RWPE1 (cell line): ENCODE results near the gene FRAT2.

Source experiments
- CTCF ChIA-PET: fragments of 350-600 bp; sonication (Branson Sonifier 250); formaldehyde crosslinking; extraction: SDS; loops from one replicate; lab custom pipeline; 2021; lab: Yijun Ruan, JAX
- POLR2A ChIA-PET: fragments of 400-600 bp; formaldehyde crosslinking; extraction: SDS; loops from one replicate; lab custom pipeline; 2020; ENCODE audit warnings: antibody characterized with exemption; ENCODE audit not compliant: low non-redundant PET; lab: Yijun Ruan, JAX
- DNase-seq: peaks from one replicate; pipeline ENCODE4 v3.0.0; 2012; ENCODE audit warnings: low spot score
- H3K27ac ChIP-seq: fragments of 450-650 bp; 2 replicates; pipeline ENCODE4 v1.5.1; 2017
- TF ChIP-seq, protein P1 (sequence below): fragments of 450-650 bp; conservative IDR thresholded peaks from 2 replicates; pipeline ENCODE4 v1.5.1; 2017; ENCODE audit warnings: low read depth, mild to moderate bottlenecking

FRAT2 gene

DNA sequence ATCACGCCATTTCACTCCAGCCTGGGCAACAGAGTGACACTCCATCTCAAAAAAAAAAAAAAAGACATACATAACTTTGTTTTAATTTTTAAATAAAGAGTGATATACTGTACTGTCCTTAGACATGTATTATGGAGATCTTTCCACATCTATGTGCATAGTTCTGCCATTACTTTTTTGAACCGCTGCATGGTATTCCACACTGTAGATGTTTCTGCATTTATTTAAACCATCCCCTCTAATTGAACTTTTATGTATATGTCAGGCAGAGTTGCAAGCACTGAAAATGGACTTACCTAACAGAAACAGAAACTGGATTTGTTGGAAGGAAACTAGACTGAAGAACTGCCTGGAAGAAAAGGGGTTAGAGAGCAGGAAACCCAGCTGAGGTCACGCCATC, 33.5 kb downstream of the FRAT2 start:
- TF ChIP-seq, protein P1, sequence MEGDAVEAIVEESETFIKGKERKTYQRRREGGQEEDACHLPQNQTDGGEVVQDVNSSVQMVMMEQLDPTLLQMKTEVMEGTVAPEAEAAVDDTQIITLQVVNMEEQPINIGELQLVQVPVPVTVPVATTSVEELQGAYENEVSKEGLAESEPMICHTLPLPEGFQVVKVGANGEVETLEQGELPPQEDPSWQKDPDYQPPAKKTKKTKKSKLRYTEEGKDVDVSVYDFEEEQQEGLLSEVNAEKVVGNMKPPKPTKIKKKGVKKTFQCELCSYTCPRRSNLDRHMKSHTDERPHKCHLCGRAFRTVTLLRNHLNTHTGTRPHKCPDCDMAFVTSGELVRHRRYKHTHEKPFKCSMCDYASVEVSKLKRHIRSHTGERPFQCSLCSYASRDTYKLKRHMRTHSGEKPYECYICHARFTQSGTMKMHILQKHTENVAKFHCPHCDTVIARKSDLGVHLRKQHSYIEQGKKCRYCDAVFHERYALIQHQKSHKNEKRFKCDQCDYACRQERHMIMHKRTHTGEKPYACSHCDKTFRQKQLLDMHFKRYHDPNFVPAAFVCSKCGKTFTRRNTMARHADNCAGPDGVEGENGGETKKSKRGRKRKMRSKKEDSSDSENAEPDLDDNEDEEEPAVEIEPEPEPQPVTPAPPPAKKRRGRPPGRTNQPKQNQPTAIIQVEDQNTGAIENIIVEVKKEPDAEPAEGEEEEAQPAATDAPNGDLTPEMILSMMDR: no peak
- ChIA-PET POLR2A (no interaction called here), CTCF (no interaction called here)
- H3K27ac ChIP-seq: no peak overlapping the region
- no peak for DNase-seq

DNA sequence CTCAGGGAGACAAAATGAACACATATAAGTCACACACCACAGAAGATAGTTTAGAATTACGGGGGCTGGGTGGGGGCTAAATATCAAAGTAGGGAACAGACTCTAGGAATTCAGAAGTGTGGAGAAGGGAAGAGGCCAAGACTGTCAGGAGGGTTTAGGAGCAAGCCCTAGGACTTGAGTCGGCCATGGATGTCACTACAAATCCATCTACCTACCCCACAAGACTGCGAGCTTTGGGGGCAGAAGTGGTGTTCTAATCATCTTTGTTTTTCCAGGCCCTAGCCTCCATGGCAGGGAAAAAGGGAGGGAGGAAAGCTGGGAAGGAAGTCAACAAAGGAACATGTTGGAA, 36.3 kb downstream of the FRAT2 start:
- POLR2A ChIA-PET: interaction anchor here (0.6 kb wide), 1 partner anchor 105 kb away, joined by 3 read pairs; no protein-coding TSS in a partner anchor
- no peak for DNase-seq
- CTCF ChIA-PET: interaction anchor here (0.7 kb wide), 1 partner anchor 255 kb away, joined by 3 read pairs; no protein-coding TSS in a partner anchor
- no peak overlapping the region for H3K27ac ChIP-seq
- TF ChIP-seq, protein P1: no peak

DNA sequence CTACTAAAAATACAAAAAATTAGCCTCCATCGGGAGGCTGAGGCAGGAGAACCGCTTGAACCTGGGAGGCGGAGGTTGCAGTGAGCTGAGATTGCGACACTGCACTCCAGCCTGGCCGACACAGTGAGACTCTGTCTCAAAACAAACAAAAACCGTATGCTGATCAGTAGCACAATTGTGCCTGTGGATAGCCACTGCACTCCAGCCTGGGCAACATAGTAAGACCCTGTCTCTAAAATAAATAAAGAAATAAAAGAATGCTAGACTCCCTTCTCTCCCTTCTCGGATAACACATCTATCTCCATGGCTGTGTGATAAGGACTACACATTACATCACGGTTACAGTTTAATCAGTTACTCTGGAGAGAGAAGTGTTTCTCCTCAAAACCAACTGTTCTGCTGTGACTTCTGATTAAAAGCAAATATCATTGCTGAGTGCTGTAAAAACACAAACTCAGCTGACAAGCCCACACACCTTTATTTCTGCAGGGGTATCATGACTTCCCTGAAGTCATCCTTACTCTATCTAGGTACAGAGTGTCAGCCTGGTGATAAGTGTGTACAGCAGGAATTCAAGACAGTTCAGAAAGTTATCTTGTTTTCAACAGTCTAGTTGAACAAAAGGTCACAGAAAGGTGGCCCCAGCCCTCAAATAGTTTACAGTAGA, 36.8 kb downstream of the FRAT2 start:
- H3K27ac ChIP-seq: no peak overlapping the region
- DNase-seq: no peak
- POLR2A ChIA-PET: interaction anchor here (0.6 kb wide), 1 partner anchor 105 kb away, joined by 3 read pairs; no protein-coding TSS in a partner anchor
- TF ChIP-seq, protein P1: no peak
- CTCF ChIA-PET: interaction anchor here (1.0 kb wide), 1 partner anchor 34 kb away, joined by 3 read pairs; no protein-coding TSS in a partner anchor

DNA sequence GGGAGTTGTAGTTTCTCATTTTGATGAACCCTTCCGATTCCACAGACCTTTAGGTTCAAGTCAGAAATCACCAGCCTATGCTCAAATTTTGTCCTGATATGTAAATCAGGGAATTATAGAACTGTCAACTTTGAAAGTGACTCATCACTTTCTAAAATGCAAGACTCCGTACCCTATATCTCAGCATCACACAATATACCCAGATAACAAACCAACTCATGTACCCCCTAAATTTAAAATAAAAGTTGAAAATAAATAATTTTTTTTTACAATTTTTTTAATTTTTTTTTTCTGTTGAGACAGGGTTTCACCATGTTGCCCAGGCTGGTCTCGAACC, 41.7 kb downstream of the FRAT2 start:
- CTCF ChIA-PET: interaction anchor here (0.6 to 1.5 kb wide), 6 partner anchors 14 to 363 kb away, joined by 3 to 12 read pairs (median 3); no protein-coding TSS in a partner anchor
- TF ChIP-seq, protein P1: no peak
- POLR2A ChIA-PET: interaction anchor here (0.6 kb wide), 1 partner anchor 27 kb away, joined by 3 read pairs; the partner anchor contains the start of gene FRAT1

DNA sequence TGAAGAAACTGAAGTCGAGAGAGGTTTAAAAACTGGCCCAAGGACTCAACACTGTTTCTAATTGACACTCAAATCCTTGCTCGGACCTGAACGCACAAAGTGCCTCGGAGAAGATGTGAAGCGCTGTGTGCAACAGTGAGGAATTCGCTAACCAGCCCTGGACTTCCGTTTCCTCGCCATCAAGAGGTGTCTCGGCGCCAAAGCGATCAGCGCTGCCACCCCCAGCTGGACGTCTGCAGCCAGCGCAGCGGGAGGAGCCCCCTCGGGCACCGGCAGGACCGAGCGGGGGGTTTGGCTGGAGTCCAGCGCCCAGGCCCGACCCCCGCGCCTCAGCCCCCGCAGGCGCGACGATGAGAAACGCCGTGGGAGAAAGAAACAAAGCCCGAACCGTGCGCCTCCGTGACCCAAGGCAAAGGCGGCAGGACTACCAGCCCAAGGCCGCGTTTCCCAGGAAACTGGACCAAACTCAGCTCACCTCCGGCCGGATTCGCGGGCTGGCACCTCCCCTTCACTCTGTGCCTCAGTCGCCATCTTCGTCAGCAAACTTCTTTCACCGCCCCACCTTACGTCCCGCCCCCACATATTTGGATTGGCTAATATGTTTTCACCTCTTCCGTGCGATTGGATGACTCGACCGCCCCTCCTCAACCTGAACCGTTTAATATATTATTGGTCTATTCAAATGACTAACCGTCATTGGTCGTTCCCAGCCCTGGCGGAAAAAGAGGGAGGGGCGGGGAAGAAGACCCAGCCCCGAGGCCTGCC, 42.2 kb downstream of the FRAT2 start, which contains the start of gene ARHGAP19:
Gene ARHGAP19, minus strand, starts transcription at position 541 of the 765 bp plus-strand sequence. Its CDS starts 10 bp downstream, at position 531.
- CTCF ChIA-PET: interaction anchor here (0.6 to 1.5 kb wide), 6 partner anchors 13 to 114 kb away, joined by 3 to 12 read pairs (median 3); no protein-coding TSS in a partner anchor
- peak; percentile 100 for DNase-seq
- TF ChIP-seq, protein P1: peak; percentile 47; the same call in 1 of the 2 replicates
- peak within 1 kb of the TSS; percentile 99 for H3K27ac ChIP-seq
- POLR2A ChIA-PET: interaction anchor here (0.6 kb wide), 1 partner anchor 27 kb away, joined by 3 read pairs; the partner anchor contains the start of gene FRAT1

More for the DNA sequence above, 41.7 kb downstream of the FRAT2 start:
- peak overlapping the region; percentile 99 for H3K27ac ChIP-seq
- DNase-seq: no peak
